CD4-positive, alpha-beta T cell treated with Interleukin-17A for 1 hour (primary cell): Measurements from ENCODE around the gene CLDN15.

Experiments
- DNase-seq: peaks from one replicate; pipeline ENCODE4 v3.0.0-alpha.2; 2020

The CLDN15 gene

DNA sequence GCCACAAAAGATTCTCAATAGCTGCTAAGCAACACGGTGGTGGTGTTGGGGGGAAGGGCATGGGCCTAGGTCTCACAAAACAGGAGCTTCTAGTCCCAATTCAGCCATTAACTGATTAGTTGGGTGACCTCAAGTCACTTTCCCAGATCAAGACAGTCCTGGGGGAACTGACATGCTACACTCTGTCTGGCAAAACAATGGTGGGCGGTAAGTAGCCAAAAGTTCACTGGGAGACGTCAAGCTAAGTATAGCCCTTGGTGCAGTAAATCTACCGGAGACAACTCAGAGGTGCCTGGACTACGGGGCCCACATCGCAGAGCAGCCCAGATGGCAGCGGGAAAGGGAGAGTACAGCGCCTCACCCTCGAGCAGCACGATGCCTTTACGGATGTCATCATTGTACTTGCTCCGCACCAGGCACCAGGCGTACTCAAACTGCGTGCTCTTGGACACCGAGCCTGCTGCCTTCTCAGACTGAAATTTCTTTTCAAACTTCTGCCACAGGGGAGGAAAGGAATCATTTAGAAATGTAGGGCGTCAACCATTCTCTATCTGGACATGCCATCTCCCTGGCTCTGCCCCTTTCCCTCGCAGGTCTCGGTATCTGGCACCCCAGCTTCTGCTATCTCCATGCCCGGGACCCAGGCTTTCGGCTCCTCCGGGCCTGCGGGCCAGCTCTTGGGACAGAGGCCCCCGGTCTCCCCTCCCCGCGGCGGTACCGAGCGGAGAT lies 6.2 kb upstream of the CLDN15 start:
- DNase-seq = no peak

DNA sequence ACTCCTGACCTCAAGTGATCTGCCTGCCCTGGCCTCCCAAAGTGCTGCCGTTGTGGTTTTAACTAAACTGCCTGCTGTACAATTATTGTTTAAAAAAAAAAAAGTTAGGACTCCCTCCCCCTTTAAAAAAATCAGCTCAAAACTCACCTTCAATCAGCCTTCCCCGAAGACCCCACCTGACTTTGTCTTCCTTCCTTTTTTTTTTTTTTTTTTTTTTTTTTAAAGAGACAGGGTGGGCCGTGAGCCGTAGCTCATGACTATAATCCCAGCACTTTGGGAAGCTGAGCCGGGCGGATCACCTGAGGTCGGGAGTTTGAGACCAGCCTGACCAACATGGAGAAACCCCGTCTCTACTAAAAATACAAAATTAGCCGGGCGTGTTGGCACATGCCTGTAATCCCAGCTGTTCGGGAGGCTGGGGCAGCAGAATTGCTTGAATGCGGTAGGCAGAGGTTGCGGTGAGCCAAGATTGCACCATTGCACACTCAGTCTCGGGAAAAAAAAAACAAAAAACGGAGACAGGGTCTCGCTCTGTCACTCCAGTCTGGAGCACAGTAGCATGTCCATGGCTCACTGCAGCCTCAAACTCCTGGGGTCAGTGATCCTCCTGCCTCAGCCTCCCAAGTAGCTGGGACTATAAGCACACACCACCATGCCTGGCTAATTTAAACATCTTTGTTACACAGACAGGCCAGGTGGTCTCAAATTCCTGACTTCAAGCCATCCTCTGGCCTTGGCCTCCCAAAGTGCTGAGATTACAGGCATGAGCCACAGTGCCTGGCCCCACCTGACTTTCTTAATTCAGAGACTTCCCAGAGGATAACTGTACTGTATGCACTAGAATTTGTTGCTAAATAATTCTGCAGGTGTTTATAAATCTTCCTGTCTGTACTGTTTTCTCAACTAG lies 4.1 kb upstream of the CLDN15 start:
- no peak for DNase-seq

DNA sequence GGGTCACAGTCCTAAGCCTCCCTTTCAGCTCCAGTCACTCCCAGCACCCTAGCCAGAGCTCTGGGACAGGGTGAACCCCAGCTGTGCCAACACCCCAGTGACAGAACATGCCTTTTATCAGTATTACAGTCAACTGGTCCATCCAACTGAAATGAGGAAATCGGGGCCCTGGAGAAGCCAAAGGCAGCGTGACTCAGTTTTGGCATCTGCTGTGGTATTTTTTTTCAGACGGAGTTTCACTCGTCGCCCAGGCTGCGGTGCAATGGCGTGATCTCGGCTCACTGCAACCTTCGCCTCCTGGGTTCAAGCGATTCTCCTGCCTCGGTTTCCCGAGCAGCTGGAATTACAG lies 3.4 kb upstream of the CLDN15 start:
- DNase-seq = no peak

DNA sequence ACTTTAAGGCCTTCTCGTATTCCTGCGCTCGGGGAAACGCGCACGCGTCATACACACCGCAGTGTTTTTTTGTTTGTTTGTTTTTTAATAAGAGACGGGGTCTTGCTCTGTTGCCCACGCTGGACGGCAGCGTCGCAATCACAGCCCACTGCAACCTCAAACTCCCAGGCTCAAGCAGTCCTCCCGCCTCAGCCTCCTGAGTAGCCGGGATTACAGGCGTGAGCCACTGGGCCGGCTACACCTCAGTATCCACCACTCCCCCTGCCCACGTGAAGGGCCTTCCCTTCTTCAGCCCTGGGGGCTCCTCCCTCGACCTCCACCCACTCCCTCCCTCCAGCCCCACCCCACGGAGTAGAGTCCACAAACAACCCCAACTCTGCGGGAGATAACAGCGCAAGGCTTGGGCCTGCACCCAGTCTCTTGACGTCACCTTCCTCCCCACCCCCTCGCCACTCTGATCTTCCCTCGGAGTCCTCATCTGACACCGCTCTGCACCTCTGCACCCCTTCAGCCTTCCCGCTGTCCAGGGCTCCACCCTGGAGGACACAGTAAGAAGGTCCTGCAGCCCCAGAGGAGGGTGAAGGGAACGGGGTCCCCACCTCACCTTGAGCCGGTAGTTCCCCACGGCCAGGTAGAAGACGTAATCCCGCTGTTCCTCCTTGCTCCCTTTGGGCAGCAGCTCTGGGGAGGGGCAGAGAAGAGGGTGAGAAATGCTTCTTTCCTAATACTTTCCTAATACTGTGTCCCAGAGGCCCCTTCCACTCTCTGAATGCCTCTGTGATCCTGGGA lies 2.8 kb upstream of the CLDN15 start:
- DNase-seq = no peak

DNA sequence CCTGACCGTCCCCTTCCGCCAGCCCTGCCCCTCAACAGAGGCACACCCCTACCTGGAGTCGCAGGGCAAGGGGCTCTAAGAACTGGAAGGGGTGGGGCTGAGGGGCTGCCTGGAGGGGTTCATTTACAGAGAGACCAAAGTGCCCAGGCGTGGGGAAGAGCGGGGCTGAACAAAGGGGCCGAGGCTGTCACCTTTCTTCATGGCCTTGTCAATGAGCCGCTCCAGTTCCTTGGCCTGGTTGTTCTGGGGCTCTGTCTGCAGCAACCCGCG lies 2.3 kb upstream of the CLDN15 start:
- DNase-seq = no peak

DNA sequence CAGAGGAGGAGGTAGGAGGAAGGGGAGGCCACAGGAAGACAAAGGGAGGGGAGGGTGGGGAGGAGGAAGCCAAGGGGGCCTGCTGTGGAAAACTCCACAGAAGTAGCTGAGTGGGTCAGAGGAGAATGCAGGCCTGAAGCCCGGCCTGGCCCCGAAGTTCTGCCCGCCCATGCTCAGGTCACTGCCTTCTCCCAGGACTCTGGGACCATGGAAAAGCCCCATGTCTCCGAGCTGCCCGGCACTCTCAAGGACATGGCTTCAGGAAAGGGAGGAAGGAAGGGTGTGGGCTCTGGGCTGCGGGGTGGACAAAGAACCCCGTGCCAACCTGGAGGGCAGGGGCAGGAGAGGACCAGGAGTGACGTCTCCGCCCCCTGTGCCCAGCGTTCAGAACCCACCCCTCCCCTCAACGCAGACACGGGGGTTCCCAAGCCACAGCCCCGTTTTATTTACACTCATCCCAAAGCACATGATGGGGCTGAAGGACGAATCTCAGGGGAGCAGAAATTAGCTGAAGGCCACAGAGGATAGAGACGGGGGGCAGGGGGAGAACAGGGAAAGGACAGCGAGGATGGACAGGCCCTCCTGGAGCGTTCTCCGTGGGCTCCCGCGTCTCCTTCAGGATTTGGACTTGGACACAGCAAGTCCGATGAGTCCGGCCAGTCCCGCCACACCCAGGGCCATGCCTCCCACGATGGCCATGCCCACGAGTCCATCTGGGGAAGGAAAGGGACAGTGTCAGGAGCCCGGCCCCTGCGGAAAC lies 1.8 kb upstream of the CLDN15 start:
- DNase-seq = no peak

DNA sequence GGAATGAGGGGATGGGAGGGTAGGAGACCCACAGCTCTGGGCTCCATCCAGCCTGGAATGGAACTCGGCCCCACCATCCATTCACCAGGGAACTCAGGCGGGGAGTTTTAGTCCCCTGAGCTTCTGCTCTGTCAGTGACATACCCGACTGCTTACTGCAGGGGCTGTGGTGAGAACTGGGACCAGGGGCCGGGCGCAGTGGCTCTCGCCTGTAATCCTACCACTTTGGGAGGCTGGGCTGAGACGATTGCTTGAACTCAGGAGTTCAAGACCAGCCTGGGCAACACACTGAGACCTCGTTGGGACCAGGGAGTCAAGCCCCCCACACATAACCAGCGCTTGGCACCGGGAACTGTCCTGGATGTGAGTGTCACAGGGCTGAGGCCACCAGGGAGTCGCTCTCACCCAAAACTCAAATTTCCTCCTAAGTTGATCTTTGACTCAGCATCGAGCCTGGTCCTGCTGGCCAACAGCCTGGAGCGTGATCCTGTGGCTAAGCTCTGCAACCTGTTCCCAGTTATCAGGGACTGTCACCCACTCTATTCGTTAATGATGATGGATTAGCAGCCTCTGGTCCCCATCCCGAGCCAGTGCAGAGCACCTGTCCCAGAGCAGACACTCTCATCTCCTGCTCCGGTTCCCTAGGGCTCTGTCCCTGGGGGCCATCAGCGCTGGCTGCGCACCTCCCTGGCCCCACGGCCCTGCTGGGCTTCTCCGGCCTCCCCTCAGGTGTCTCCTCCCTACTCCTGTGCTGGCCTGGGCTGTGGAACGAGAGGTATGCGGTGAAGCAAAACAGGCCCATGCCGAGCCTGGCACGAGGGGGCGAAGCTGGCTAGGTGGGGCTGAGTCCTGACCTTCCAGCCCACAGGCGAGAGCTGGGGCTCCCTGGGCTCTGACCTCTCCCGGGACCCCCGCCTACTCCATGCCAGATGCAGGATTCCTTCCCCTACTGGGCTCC lies 902 bp upstream of the CLDN15 start:
- no peak for DNase-seq

DNA sequence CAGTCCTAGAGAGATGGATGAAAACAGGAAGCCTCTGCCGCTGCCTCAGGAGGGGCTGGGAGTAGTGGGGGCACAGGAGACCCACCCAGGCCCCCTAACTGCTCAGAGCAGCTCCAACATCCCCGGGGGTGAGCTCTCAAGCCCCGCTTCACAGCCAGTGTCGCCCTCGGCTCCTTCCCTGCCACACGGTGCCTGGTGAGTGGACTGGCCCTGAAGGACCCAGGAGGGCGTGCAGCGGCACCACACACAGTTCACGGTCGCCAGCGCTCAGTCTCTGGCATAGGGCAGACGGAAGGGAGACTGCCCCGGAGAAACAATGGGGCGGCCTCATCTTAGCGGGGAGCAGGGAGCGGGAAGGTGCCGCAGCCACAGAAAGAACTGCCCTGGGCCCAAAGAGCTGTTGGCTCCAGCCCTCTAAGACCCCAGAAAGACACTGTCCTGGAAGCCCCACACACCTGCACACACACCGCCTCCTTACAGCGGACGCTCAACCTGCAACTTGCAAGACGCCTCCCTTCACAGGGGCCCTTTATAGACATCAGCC lies 1.2 kb downstream of the CLDN15 start:
- no peak for DNase-seq

DNA sequence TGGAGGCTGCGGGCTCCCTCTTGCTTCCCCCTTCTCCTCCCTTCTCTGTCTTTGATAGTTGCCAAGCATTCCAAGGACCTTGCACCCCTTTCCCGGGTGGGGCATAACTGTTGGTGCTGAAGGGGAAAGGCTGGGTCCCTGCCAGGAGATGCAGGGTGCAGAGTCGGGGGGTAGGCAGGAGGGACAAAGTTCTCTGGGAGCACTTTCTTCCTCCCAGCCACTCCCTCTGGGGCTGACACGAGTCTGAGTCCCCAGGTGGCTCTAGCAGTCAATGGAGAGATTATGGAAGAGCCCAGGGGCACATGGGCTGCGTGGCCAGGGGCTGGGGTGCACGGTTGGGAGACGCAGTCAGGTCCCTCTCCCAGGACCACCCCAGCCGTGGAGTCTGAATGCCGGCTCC lies 2.1 kb downstream of the CLDN15 start:
- no peak for DNase-seq

DNA sequence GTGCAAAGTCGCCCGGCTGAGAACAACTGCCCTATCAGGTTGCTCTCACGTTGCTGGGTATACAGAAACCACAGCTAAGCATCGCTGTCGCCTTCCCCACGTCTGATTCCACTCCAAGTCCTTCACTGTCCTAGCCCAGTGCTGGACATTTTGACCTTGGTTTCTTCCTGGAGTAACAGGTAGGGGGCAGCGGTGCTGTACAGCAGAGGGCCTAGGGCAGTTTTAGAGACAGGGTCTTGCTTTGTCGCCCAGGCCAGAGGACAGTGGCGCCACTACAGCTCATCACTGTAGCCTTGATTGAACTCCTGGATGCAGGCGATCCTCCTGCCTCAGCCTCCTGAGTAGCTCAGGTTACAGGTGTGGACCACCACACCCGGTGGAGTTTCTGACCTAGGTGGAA lies 2.6 kb downstream of the CLDN15 start:
- no peak for DNase-seq

DNA sequence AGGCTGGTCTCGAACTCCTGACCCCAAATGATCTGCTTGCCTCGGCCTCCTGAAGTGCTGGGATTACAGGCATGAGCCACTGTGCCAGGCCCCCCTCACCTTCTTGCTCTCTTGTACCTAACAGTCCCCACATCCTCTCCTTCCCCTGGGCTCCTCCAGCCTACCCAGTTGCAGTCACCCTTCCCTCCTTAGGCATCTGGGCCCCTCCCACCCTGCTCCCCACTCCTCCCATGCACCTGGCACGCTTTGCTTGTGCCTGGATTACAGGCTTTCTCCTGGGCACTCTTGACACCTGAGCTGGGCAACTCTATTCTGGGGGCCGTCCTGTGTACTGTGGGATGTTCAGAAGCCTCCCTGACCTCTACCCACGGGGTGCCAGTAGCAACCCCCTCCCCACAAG lies 3.0 kb downstream of the CLDN15 start:
- DNase-seq = no peak

DNA sequence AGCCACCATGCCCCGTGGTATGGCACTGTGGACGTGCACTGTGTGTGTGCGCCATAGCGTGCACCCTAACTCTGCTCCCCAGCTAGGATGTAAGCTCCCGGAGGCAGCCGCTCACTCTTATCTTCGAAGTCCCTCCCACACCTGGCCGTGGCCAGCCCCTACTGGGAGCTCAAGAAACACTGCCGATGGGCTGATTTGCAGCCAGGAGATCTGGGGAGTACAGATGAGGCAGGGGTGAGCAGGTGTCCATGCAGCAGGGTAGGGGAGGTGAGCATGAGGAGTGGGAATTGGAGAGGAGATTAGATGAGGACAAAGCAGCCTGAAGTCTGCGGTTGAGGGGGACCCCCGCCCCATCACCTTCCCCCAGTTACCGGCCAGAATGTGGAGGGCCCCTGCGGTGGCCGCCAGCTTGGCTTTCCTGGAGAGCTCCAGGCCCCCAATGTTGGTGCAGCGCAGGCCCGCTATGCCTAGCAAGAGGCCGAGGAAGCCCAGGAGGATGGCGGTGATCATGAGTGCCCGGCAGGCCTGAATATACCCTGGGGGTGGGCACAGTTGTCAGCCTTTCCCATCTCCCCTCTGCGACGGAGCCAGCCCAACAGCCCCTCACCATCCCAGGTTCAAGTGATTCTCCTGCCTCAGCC lies 3.6 kb downstream of the CLDN15 start:
- DNase-seq = no peak

DNA sequence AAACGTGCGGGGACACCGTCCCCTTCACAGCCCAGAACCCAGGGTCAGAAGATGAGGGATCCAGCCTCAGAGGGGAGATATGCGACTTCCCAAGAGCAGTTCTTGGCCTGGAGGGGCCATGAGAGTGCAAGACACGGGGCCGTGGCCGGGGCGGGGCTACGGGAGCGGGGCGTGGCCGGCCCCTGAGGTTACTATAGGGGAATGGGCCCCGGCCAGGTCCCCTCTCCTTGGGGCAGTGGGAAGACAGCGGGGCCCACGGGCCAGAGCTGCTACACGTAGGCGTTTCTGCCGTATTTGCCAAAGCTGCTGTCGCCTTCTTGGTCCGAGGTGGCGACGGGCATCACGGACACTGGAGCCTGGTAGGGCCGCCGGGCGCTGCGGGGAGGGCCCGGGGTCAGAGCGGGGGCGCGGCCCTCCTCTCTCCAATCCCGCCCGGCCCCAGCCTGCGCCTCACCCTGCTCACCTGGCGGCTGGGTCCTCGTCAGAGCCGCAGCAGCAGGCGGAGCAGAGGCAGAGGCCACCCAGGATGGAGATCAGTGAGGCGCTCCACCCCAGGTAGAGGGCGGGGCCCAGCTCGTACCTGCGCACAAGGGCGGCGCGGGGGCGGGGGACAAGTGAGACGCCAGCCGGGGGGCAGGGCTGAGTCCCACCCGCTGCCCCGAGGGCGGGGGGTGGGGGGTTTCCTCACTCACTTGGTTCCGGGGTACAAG lies 5.3 kb downstream of the CLDN15 start:
- DNase-seq = no peak

DNA sequence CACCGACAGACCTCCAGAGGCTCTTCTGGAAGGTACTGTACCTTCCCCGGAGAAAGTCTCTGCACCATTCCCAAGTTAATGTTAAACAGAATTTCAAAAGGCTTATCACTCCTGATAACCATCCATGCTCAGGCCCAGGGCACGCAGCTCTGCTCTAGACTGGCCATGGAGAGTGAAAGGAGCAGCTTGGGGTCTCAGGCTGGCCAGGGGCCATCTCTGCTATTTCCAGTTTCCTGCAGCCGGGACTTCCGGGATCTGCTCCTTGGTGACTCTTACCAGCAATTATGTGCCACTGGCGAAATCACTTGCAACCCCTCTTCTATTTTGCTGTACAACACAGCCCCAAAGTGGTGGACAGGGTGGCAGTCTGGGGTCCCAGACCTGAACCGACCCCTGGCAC lies 6.0 kb downstream of the CLDN15 start:
- DNase-seq = no peak

DNA sequence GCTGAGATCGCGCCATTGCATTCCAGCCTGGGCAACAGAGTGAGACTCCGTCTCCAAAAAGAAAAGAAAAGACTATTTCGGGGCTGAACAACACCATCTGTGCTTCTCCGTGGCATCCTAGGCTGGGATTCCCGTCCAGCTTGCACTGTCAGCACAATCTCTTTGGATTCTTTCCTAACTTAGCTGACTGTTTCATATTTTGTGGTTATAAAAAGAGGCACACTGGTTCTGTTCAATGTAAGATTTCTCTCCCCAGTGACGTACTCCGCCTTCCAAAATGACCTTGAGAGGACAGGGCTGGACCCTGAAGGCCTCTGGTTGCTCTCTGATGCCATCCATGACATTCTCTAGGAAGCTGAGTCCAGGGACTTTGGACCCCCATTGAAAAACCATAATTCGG lies 10.9 kb downstream of the CLDN15 start:
- DNase-seq = no peak

DNA sequence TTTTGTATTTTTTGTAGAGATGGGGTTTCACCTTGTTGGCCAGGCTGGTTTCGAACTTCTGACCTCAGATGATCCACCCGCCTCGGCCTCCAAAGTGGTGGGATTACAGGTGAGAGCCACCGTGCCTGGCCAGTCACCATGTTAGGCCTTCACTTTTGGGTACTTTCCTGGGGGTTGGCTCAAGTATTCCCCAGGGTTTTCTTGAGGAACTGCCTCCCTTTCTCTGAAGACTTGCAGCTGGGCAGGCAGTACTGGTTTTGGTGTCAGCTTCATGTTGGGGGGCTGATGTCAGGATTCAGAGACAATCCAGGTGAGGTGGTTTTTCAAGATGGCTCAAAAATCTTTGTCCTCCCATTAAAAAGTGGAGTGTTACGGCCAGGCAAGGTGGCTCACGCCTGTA lies 12.0 kb downstream of the CLDN15 start:
- DNase-seq = no peak

DNA sequence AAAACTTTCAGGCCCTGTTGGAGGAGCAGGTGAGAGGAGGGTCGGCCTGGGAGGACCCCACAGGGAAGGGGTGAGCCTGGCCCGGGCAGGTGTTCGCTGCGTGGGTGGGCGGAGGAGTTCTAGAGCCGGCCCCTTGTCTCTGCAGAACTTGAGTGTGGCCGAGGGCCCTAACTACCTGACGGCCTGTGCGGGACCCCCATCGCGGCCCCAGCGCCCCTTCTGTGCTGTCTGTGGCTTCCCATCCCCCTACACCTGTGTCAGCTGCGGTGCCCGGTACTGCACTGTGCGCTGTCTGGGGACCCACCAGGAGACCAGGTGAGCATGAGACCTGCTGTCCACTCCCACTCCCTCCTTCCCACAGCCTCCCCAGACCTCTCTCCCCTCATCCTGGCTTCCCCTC lies 14.1 kb downstream of the CLDN15 start:
- DNase-seq = no peak

DNA sequence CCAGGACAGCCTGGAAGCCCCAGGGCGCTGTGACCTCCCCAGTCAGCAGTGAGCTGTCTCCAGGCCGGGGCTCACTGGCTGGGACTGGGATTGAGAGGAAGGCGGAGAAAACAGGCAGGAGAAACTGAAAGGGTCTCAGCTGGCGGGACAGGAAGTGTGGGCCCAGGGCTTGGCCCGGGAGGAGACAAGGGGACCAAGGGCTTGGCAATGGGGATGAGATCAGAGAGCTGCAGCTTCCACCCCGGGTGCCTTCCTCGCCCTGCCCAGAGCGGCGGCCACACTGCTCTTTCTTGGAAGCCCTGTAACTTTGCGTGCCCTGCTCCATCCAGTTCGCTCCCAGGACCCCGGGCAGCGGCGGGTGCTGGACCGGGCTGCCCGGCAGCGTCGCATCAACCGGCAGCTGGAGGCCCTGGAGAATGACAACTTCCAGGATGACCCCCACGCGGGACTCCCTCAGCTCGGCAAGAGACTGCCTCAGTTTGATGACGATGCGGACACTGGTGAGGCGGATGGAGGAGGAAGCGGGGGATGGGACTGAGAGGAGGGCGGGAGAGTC lies 15.2 kb downstream of the CLDN15 start:
- DNase-seq = no peak

DNA sequence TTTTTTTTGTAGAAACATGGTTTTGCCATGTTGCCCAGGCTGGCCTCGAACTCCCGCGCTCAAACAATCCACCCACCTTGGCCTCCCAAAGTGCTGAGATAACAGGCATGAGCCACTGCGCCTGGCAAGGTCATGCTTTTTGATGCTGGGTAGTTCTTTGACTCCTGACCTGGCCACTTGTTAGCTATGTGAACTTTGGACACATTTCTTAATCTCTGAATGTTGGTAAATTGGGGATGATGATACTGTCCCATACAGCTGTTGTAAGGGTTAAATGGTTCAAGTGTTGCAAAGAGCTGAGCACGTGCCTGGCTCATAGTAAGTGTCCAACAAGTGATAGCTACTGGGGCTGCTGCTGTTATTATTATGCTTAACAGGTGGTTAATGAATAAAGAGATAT lies 17.3 kb downstream of the CLDN15 start:
- no peak for DNase-seq
